GM19193 (cell line): ENCODE measurements around the gene MAGI2.

Source experiments
- POLR2A ChIP-seq: IDR thresholded peaks from 4 replicates; pipeline ENCODE4 v1.6.1; 2011; ENCODE audit not compliant: insufficient read depth, insufficient read length; ENCODE audit errors: extremely low read depth

Gene MAGI2

GRCh38 chr7:78315119-78315518, 1138.3 kb downstream of the MAGI2 start:
- TF ChIP-seq POLR2A = no peak

GRCh38 chr7:78311181-78311580, 1142.3 kb downstream of the MAGI2 start:
- TF ChIP-seq POLR2A = no peak

GRCh38 chr7:78307892-78308291, 1145.6 kb downstream of the MAGI2 start:
- no peak for TF ChIP-seq POLR2A

GRCh38 chr7:78306634-78307033, 1146.8 kb downstream of the MAGI2 start:
- no peak for TF ChIP-seq POLR2A

GRCh38 chr7:78301407-78301806, 1152.1 kb downstream of the MAGI2 start:
- TF ChIP-seq POLR2A = no peak

GRCh38 chr7:78299088-78299487, 1154.4 kb downstream of the MAGI2 start:
- TF ChIP-seq POLR2A = no peak

GRCh38 chr7:78296644-78297371, 1156.7 kb downstream of the MAGI2 start:
- TF ChIP-seq POLR2A = no peak

- TF ChIP-seq POLR2A = no peak
These were observed 1157.3 kb downstream of the MAGI2 start for GRCh38 chr7:78296046-78296597.

- no peak for TF ChIP-seq POLR2A
These were observed 1168.5 kb downstream of the MAGI2 start for GRCh38 chr7:78284945-78285344.

- no peak for TF ChIP-seq POLR2A
These were observed 1173.2 kb downstream of the MAGI2 start for GRCh38 chr7:78280276-78280675.

GRCh38 chr7:78279457-78279856, 1174.0 kb downstream of the MAGI2 start:
- no peak for TF ChIP-seq POLR2A

GRCh38 chr7:78279032-78279431, 1174.4 kb downstream of the MAGI2 start:
- no peak for TF ChIP-seq POLR2A

- no peak for TF ChIP-seq POLR2A
These were observed 1186.3 kb downstream of the MAGI2 start for GRCh38 chr7:78267141-78267540.

GRCh38 chr7:78265486-78265885, 1188.0 kb downstream of the MAGI2 start:
- TF ChIP-seq POLR2A = no peak

GRCh38 chr7:78265071-78265470, 1188.4 kb downstream of the MAGI2 start:
- no peak for TF ChIP-seq POLR2A

GRCh38 chr7:78264105-78264504, 1189.4 kb downstream of the MAGI2 start:
- TF ChIP-seq POLR2A = no peak
